ENCODE measurements around the gene EIF2S2.

The EIF2S2 gene

GRCh38 chr20:34088305-34089174 lies 23.5 kb downstream of the EIF2S2 start:
- no peak for DNase-seq

- no peak for DNase-seq
These were observed 26.5 kb downstream of the EIF2S2 start for GRCh38 chr20:34085544-34086040.

DNA sequence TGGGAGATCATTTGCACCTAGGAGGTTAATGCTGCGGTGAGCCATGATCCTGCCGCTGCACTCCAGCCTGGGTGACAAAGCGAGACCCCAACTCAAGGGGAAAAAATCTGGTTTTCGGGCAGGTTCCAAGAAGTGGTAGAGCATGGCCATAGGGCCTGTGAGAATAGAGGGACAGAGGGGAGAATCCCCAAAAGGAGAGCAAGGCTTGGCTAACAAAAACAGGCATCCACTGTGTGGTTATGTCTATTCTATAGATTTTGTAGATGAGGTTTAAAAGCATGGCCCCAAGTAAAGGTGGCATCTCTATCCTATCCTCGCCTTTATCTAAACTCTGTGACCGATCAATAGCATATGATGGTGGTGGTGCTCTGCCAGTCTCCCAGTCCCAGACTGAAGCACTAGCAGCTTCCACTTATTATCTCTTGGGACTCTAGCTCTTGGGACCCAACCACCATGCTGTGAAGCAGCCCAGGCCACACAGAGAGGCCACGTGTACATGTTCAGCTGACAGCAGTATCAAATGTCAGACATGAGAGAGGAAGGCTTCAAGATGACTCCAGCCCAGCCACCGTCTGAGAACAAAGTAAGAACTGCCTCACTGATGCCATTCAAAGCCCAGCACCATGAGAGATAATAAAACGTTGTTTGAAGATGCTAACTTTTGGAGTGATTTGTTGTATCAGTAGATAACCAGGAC lies 27.7 kb downstream of the EIF2S2 start:
- DNase-seq, result no peak

- no peak for DNase-seq
These were observed 28.3 kb downstream of the EIF2S2 start for GRCh38 chr20:34083781-34084180.

GRCh38 chr20:34083137-34083536 lies 28.9 kb downstream of the EIF2S2 start:
- DNase-seq, result no peak

GRCh38 chr20:34082232-34082887 lies 29.7 kb downstream of the EIF2S2 start:
- DNase-seq, result no peak

DNA sequence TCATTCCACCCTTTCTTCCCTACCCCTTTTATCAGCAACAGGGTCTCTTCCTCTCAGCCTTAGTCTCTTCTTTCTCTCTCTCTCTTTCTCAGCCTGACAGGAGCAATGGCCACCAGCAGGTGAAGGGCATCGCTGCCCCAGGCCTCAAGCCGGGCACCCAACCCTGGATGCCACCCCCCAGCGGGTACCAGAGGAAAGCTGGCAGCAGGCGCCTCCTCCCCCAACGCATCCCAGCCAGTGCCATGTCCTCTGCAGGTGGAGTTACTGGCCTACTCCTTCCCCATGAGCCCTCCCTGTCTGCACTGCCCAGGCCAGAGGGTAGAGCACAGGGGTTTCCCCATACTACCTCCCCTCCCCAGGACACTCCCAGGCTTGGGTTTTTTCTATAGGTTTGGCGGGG lies 32.2 kb downstream of the EIF2S2 start:
- DNase-seq, result no peak

DNA sequence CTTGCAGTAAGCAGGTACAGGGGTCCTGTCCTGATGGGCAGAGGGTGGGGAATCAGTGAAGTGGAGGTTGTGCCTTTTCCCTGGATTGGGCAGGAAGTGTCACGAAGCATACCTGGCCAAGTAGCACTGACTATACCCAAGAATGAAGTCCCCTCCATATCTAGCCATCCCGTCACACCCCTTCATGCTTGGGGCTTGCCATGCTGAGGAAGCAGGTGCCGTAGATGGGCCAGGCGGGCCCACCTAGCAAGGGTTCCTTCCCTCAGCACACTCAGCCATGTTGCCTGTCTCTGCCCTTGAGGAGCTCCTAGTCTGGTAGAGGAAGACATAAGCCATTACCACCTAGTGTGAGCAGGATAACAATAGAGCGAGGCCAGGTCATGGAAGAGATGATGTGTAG lies 33.5 kb downstream of the EIF2S2 start:
- no peak for DNase-seq

- DNase-seq, result no peak
These were observed 35.1 kb downstream of the EIF2S2 start for GRCh38 chr20:34076952-34077351.

GRCh38 chr20:34075647-34076046 lies 36.4 kb downstream of the EIF2S2 start:
- no peak for DNase-seq

- DNase-seq, result peak; percentile 21
These were observed 37.8 kb downstream of the EIF2S2 start for GRCh38 chr20:34074101-34074760.

GRCh38 chr20:34072778-34073177 lies 39.3 kb downstream of the EIF2S2 start:
- DNase-seq, result no peak

DNA sequence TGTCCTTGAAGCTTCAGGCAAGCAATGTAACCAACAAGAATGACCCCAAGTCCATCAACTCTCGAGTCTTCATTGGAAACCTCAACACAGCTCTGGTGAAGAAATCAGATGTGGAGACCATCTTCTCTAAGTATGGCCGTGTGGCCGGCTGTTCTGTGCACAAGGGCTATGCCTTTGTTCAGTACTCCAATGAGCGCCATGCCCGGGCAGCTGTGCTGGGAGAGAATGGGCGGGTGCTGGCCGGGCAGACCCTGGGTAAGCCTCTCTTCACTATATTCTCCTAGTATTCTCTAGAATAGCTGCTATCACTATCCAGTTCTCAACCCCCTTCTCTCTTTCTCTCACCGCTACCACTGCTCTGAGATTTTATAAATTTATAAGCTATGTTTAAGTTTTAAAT lies 40.0 kb downstream of the EIF2S2 start:
- no peak for DNase-seq

DNA sequence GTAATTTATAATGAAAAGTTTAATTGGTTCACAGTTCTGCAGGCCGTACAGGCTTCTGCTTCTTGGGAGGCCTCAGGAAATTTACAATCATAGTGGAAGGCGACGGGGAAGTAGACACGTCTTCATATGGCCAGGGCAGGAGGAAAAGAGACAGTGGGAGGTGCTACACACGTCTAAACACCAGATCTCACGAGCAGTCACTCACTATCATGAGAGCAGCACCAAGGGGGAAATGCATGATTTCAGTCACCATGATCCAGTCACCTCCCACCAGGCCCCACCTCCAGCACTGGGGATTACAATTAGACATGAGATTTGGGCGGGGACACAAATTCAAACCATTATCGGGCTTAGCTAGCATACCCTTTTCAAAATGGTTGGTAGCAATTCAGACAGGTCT lies 41.2 kb downstream of the EIF2S2 start:
- no peak for DNase-seq

DNA sequence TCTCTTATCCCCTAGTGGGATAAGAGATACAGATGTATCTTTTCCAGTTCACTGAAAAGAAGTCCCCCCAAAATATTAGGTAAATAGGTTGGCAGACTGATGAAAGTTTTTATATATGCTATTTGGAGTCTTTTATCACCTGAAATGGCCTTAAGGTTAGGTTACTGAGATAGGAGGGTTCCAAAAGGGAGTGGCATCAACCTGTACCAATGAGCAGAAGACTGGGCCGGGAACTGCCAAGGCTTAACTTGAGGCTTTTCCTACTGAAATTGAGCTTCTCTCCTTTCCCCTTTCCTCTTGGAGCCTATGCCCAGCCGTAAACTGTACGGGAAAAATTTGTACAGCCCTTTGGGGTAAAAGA lies 42.0 kb downstream of the EIF2S2 start:
- no peak for DNase-seq

- peak; percentile 50 for DNase-seq
These were observed 42.5 kb downstream of the EIF2S2 start for GRCh38 chr20:34069341-34070078.

GRCh38 chr20:34068001-34068400 lies 44.0 kb downstream of the EIF2S2 start:
- no peak for DNase-seq

DNA sequence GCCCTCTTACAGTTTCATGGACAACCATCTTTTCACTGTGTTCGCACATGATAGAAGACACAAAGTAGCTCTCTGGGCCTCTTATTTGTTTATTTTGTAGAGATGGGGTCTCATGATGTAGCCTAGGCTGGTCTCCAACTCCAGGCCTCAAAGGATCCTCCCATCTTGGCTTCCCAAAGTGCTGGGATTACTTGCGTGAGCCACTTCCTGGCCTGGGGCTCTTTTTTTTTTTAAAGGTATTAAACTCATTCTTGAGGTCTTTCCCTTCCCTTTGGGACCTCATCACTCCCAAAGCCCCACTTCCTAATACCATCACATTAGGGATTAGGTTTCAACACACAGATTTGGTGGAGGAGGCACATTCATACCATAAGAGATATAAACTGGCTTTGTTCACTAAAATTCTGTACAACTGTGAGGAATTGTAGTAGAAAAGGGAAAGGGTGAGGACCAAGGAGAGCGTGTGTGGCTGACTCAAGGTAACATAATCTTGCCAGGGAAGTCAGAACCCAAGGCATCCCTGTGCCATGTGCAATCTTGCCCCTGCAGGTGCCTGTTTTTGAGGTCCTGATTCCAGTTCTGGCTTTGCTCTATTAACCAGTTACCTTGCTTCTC lies 45.5 kb downstream of the EIF2S2 start:
- DNase-seq, result no peak

- no peak for DNase-seq
These were observed 46.8 kb downstream of the EIF2S2 start for GRCh38 chr20:34065260-34065659.

DNA sequence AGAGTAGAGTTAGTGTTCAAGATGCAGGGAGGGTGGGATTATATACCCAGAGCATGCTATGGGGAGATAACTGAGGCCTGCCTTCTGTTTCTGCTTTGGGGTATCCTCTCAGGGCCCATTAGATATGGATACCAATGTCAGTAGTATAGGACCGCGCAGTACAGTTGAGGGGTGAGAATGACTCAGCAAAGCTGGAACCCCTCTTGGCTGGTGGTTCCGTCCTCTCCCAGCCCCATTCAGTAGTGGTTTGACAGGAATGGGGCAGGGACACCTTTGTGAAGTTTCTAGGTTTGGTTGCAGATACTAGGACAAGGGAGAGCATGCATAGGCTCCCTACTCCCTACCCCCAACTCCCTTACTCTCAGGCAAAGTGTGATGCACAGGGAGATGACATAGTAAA lies 47.8 kb downstream of the EIF2S2 start:
- DNase-seq, result no peak

DNA sequence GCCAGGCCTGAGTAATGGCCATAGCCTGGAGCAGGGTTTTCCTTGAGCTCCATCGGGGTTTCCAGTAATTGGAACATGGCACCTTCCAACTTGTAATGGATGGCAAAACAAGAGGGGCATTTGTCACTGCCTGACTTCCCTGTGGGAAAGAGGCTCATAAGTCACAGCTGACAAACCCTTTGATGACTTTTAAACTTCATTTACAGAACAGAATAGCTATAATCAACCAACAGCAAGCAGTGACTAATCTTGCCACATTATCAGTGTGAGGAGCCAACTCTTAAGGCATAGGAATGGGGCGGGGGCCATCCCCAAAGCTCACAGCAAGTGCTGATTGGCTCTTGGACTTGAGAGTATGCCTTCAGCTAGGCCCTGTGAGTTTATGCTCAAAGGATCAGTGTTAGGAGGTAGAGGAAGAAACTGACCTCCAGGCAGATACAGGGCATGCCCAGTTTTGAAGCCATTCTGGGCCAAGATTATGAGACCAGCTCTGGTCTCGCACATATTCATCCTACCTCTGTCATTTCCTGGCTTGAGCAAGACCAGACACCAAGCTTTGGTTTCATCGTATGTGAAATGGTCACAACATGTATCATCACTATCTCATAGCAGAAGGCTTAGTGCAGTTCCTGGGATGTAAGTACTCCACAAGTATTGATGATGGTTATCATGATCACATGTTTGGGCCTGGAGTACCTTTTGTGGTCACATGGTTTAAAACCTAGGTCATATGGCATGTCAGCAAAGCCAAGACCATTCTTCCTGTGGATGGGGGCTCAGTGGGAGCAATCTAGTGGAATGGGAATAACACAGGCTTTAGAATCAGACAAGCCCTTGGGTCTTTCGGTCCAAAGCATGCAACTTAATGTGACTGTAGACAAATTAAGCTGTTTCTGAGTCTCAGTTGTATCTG lies 49.2 kb downstream of the EIF2S2 start:
- DNase-seq, result no peak

Measured in activated CD4-positive, alpha-beta T cell treated with anti-CD3 and anti-CD28 coated beads, Interleukin-10, Interleukin-2, amounts not matched to agents 100 ng/mL and 50 ng/mL, durations not matched to agents 16 hours and 8 hours (primary cell).